ENCODE measurements around the gene C2CD3. TPM values are rescaled to one million over a fixed set of nuclear protein-coding genes. Genes with fewer than 3 reads are reported as not detected.

Gene C2CD3
- total RNA-seq, 1 experiment from 2014 or later = 8.4 TPM

DNA sequence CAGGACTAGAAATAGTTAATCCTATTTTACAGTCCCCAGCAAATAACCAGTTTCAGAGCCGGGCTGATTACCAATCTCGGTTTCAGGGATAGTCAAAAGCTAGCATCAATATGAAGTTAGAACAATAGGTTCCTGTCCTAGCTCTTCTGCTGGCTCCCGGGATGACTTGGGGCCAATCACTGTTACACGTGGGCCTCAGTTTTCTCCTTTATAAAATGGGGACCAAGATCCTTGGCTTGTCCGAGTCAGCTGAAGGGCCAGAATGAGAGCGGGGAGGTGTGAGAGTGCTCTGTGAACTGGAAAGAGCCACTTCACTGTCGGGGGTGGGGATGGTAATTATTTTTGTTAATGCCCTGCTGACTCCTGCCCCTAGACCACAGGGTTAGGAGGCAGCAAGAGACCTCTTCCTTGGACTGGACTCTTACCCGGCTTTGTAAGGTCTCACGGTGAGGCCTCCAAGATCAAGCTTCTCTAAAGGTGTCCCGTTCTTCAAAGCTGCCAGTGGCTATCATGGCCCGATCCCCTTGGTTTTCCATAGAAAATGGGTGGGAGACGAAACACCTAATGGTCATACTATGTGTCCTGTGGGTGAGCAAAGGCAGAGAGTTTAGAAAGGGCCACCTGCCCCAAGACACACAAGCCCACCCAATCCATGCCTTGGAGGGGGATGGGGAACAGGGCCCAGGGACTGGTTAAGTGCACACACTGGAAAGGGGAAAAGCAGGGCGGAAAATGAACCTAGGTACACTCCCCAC, 189.6 kb downstream of the C2CD3 start:
- no peak for DNase-seq (ENCODE audit: low spot score)

DNA sequence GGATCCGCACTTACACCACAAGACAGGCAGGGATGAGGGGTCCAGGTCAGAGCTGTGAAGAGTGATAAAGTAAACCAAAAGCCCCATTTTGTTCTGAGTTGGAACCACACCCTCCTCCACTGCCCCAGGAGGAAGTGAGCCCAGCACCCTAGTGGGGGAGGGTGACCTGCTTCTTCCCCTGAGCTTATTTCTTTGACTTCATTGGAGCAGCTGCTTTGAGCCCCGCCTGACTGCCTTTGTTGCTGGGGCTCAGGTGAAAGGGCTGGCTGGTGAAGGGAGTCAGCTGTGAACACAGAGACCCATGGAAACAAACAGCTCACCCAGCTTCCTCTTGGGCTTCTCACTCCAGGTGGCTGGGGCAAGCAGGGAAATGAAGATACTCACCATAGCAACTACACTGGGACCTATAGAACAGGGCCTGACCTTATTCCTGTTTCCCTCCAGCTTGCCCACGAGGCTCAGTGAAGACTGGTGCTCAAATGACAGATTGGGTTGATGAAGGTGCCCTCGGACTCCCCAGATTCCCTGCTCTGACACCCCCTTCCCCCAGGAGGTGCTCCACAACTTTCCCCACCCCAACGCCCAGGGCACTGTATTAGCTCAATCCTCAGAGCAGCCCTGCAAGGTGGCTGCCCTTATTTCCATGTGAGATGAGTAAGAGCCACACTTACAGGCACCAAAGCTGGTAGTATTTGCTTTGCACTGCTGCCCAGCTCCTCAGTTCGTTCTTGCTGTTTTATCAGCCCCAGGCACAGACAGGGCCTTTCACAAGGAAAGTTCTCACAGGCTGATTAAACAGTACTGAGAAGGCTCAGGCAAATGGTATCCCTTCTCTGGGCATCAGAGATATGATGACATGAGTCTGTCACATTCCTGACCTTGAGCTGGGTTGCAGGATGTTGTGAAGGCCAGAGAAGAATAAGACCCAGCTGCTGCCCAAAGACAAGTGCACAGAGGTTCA, 190.5 kb downstream of the C2CD3 start:
- DNase-seq (ENCODE audit: low spot score) = no peak

DNA sequence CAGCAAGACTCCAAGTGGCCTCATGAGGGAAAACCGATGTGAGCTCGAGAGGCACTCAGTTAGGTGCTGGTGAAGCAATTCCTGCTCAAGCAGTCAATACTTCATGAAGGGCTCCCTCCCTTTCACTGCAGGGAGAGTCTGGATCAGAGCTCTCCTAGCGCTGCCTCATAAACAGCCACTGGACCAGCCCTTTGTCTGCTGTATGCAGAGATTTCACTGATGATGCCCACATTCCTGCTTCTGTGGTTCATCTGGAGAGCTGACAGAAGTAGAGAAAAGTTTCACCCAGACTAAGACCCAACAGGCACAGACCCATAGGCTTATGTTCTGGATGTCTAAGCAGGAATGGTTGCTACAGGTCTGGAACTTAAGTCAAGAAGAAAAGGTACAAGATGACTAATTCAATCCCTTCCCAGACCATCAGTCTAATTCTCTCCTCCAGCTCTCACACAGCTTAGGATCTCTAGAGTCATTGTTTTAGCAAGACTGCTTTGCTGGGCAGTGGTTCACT, 192.2 kb downstream of the C2CD3 start:
- no peak for DNase-seq (ENCODE audit: low spot score)

DNA sequence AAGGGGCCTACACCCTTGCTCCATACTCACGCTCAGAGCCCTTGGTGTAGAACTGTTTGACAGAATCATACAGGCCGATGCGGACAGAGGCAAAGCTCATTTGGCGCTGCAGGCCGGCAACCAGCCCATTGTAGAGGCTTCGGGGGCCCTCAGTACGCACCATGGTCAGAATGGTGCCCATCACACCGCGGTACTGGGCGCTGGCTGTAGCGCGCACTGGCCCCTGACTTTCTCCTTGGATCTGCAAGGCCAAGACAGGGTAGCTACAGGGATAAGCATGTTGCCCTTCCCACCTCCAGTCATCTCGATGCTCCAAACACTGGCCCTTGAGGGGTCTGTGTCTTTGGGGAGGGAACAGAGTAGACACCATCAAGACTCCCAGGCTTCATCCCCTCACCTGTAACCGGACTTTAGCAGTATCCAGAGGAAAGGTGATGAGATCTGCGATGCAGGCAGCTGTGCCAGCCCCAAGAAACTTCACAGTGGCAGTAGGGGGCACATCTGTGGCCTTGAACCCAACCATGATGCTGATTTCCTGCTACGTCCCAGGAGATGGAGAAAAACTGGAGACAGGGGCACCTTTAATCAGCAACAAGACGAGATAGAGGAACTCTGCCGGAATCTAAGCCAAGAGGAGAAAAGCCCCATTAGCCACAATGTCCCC, 192.8 kb downstream of the C2CD3 start:
- no peak for DNase-seq (ENCODE audit: low spot score)

DNA sequence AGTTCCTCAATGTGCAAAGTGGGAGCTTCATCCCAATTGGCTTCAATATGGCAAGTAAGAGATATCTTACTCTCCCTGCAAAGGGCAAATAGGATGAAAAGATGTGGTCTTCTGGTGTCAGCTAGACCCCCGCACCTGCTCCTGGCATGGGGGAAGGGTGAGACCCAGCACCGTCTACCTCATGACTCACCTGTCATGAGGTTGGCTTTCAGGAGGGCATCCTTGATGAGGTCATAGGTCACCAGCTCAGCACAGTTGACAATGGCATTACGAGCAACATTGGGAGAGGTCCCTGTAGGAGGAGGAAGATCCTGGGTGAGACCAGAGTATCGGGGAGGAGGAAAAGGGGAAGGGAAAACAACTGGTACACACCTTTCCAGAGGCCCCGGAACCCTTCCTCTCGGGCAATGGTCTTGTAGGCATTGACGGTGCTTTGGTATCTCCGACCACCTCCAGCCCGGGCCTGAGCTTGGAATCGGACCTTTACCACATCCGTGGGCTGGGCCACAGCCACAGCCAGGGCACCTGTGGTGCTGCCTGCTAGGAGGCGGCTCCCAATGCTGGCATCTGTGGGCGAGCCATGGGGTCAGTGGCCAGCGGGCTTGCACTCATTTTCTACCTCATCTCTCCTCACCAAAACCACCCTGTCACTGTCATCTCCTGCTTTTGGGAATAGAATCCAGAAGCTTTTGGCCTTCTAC, 194.2 kb downstream of the C2CD3 start:
- no peak for DNase-seq (ENCODE audit: low spot score)

DNA sequence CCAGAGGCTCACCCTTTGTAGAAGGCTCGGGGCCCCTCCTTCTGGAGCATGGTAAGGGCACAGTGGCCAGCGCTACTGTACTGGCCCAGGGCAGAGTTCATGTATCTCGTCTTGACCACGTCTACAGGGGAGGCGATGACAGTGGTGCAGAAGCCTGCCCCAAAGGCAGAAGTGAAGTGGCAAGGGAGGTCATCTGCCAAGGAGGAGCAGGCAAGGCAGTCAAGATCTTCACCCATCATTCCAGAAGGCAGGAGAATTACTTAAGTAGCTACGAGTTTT, 195.4 kb downstream of the C2CD3 start:
- DNase-seq (ENCODE audit: low spot score) = no peak

DNA sequence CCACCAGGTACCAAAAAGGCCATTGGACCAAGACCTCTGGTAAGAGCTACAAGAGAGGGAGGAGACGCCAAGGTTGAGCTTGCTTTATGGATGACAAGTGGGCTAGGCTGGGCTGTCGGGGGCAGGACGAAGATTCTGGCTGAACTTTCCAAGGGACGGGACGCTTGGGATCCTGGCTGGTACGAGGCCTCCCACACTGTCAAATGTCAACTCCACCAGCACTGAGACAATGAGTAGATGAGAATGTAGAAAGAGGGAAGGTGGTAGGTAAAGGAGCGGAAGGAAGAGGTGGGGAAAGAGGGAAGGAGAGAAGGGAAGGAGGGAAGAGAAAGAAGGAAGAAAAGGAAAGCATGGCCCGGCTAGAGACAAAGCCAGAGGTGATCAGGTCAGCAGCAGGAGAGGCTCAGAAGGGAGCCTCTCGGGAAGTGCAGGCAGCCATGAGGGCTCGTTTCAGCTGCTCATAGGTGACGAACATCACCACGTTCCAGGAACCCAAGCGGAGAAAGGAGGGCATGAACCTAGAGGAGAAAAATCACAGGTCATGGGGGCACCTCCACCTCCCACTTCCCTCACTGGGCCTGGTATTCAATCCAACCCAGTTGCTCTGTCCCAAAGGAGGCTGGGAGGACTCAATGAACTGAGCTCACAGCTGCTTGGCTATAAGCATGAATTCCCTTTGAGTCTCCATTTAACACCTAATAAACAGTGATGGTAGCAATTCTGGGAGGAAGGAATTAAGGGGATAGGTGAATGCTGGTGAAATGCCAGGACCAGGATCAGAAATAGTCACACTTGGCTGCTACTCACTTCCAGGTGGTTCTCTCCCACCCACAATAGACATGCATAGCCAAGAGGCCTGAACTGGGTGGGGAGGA, 196.0 kb downstream of the C2CD3 start:
- DNase-seq (ENCODE audit: low spot score) = no peak

DNA sequence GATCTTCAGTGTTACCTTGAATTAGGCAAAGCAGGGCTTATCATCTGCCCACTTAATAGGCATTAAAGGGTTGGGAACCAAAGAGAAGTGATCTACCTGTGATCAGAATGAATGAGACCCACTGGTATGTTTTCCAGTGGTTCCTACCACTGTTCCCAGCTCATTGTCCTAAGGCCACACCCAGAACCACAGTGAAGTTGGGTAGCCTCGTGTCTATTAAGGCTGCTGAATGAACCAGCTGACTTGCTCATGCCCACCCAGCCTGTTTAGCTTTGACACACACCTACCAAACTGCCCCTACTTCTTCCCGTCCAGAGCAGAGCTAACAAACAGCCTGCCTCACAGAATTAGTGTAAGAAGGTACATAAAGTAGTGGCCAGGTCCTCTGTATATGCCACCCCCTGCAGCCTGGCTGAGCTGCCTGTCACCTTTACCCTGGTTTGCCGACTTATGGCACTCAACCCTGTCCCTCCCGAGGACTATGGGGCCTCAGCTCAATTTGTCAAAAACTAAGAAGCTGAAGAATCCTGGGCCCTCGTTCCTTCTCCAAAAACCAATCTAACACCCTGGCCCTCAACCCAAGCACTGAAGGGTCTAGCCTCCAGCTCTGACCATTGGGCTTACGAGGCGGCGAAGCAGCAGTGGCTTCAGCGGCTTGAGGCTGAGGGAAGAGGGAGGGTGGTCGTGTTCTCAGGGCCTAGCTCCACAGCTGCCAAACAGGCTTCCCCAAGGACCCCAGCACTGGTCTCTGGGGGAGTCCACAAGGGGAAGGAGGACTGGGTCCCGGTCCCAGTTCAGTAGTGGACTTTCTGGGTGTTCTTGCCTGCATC, 198.0 kb downstream of the C2CD3 start:
- DNase-seq (ENCODE audit: low spot score) = no peak

DNA sequence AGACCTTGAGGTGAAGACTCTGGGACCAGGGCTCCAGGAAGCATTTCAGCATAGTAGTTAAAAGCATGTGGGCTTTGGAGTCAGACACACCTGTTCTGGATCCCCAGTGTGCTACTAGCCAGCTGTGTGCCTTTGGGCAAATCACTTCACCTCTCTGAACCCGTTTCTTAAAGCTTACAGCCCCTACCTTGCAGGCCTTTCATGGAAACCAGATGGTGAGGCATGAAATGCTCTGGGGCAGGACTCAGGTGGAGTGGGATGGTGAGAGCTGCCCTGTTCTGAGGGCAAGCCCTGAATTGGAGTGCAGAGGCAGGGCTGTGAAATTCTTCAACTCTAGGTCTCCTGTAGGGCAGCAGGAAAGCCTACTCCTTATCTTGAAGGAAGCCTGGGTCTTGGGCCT, 198.6 kb downstream of the C2CD3 start:
- no peak for DNase-seq (ENCODE audit: low spot score)

DNA sequence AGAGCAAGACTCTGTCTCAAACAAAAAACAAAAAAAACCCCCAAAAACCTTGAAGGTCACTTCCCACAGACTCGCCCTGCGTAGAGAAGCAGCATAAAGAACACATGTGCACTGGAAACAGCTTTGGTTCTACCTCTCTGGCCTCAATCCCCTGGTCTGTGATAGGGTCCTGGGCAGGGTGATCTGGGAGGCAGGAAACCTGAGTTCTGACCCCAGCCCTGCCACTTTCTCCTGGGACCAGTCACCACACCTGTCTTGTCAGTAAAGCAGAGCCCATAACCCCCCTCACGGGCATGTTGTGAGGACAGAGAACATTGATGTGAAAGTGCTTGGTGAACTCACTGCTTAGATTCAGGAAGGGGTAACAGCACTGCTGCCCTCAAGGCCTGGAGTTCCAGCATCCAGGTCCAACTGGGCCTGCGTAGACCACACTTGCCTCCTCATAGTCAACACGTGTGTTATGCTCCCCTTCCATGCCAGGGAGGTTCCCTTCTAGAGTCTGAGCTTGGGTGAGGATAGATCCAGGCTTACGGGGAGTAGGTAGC, 199.6 kb downstream of the C2CD3 start:
- no peak for DNase-seq (ENCODE audit: low spot score)

DNA sequence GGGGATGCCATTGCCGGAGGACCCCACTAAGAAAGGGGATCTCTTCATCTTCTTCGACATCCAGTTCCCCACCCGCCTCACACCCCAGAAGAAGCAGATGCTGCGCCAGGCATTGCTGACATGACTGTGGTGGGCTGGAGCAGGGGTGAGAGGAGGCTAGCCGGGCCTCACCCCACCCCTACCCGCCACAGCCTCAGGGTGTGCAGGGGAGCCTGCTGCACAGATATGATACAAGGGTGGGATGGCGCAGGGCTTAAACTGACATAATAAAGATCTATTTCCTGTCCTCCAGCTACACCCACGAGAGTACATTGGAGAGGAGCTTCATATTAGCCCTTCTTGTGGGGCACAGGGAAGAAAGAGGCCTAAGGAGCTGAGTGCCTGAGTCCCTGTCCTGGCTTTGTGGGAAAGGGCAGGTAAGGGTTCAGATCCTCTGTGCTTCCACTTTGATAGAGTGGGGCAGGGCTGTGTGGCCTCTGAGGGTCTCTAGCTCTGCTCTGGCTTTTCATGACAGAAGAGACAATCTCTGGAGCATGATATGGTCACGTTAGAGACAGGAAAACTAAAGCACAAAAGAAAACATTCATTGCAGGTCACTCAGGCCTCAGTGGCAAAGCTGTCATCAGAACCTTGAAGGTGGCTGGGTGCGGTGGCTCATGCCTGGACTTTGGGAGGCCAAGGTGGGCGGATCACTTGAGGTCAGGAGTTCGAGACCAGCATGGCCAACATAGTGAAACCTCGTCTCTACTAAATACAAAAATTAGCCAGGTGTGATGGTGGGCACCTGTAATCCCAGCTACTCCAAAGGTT, 200.6 kb downstream of the C2CD3 start:
- DNase-seq (ENCODE audit: low spot score) = no peak

DNA sequence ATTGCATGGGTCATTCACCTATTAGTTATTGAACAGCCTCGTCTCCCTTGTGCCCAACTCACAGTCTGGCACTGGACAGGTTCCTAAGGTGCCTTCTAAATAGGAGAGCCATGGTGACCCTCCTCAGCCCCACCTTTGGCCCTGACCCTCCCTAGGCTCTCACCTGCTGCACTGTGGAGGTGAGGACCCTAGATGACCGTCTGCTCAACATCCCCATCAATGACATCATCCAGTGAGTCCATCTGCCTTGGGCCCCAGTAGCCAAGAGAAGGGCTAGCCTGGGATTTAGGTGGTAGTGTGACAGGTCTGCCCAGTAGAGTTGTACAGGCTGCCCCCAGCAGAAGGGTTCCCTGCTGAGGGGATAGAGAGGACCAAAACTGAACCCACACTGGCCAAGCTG, 201.7 kb downstream of the C2CD3 start:
- no peak for DNase-seq (ENCODE audit: low spot score)

DNA sequence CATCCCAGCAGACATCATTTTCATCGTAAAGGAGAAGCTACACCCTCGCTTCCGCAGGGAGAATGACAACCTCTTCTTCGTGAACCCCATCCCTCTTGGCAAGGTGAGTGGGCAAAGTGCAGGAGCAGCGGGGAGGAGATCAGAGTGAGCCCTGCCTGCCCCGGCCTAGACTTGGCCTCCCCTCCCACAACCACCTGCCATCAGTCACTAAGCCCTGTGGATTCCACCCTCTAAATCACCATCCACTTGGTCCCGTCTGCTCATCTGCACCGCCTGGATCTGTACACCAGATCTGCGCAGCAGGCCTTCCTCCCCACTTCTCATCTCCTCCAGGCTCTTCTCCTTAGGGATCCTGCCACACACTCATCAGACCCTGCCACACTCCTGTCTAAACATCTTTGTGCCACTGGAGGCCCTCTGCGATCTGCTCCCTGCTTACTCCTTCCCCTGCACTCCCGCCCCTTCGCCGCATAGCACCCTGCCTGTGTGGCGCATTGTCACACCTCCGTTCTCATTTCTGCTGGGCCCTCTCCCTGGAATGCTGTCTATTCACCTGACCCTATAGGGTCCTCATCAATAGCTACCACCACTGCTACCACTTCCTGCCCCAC, 202.3 kb downstream of the C2CD3 start:
- no peak for DNase-seq (ENCODE audit: low spot score)

DNA sequence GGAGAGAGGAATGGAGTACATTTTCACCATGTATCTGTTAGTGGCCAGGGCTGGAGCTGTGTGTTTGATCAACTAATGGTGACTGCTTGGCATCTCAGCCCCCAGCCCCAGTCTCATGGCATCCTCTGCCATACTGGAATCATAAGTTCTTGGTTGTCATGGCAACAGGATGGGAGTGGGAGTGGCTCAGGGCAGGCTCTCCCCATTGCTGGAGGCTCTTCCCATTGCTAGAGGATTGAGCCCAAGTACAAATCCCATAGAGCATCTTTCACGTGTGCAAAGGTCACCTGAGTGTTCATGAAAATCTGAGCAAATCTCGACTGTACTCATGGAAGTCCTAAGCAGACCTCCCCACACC, 205.1 kb downstream of the C2CD3 start:
- no peak for DNase-seq (ENCODE audit: low spot score)

DNA sequence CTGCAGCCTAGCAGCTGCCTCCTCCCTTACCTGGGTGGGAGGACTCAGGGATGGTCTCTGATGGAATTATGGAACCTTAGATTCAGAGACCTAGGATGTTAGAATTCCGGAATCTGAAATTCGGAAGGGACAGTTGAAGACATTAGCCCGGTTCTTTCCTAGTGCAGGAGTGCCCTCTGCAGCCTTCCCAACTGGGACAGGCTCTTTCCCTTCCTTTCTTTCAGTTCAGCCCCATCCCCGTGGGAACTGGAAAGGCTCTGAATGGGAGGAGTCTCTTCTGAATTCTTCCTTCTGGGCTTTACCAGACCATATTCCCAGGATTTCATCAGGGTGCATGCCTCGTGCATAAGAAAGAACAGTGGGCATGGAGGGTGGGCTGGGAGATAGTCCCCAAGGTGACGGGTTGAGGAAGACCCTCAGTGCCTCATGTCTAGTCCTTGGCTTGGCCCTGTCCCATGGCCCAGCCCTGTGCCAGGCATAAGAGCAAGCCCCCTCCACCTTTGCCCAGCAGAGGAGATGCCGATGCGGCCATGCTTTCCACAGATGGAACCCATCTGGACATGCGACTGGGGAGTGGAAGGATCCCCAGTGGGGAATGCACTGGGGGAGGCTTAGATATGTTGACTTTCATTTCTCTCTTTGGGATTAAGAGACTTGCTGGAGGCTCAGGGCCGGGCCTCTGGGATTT, 205.6 kb downstream of the C2CD3 start:
- DNase-seq (ENCODE audit: low spot score) = no peak

DNA sequence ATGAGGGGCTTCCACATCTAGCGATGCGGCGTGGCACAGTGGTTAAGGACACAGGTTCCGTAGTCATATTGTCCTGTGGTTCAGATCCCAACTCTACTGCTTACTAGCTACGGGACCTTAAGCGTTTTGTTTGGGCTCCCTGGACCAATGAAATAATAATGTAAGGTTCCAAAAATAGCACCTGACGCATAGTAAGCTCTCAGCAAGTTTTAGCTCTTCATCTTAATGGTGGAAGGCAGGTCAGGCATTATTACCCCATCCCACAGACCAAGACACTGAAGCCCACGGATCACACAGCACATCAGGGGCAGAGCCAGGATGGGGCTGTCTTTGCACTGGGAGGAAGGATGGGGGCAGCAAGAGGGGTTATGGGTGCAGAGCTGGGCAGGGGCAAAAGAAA, 206.9 kb downstream of the C2CD3 start:
- no peak for DNase-seq (ENCODE audit: low spot score)
